Mesendoderm (in vitro differentiated cells): ENCODE results near the gene FBXO5.

Experiments used
- DNase-seq: peaks from one replicate; pipeline ENCODE4 v3.0.0; 2013
- H2AK5ac ChIP-seq: 2 replicates; pipeline ENCODE4 v1.6.1; 2013; ENCODE audit warnings: low read length, inconsistent platforms
- H2BK120ac ChIP-seq: 2 replicates; pipeline ENCODE4 v1.6.1; 2013; ENCODE audit warnings: low read depth, mild to moderate bottlenecking, low read length, moderate library complexity, mixed read lengths
- H2BK15ac ChIP-seq: replicated peaks from 2 replicates; pipeline ENCODE4 v1.6.1; 2013; ENCODE audit warnings: low read depth, mild to moderate bottlenecking, moderate library complexity
- H2BK5ac ChIP-seq: 2 replicates; pipeline ENCODE4 v1.6.1; 2013; ENCODE audit warnings: low read length, inconsistent platforms
- H3K18ac ChIP-seq: 2 replicates; pipeline ENCODE4 v1.6.1; 2013; ENCODE audit warnings: mild to moderate bottlenecking, low read length, mixed read lengths
- H3K23ac ChIP-seq: one replicate; pipeline ENCODE4 v1.6.1; 2013; ENCODE audit warnings: low read length
- H3K27ac ChIP-seq: 2 replicates; pipeline ENCODE4 v1.5.1; 2013; ENCODE audit warnings: low read depth, mild to moderate bottlenecking, inconsistent platforms, low read length, moderate library complexity
- H3K27me3 ChIP-seq: 2 replicates; pipeline ENCODE4 v1.6.1; 2013; ENCODE audit warnings: low read length, control low read depth, mild to moderate bottlenecking, inconsistent platforms; ENCODE audit not compliant: insufficient read depth, poor library complexity
- H3K36me3 ChIP-seq: 2 replicates; pipeline ENCODE4 v1.6.1; 2013; ENCODE audit warnings: low read length, inconsistent platforms; ENCODE audit not compliant: control insufficient read depth, insufficient read depth
- H3K4ac ChIP-seq: one replicate; pipeline ENCODE4 v1.6.1; 2013; ENCODE audit warnings: low read depth, mild to moderate bottlenecking, low read length, moderate library complexity
- H3K4me1 ChIP-seq: 2 replicates; pipeline ENCODE4 v1.6.1; 2013; ENCODE audit warnings: low read depth, low read length, inconsistent platforms; ENCODE audit not compliant: control insufficient read depth
- H3K4me2 ChIP-seq: 2 replicates; pipeline ENCODE4 v1.6.1; 2013; ENCODE audit warnings: low read length
- H3K4me3 ChIP-seq: 2 replicates; pipeline ENCODE4 v1.5.1; 2013; ENCODE audit warnings: mild to moderate bottlenecking, low read length
- H3K56ac ChIP-seq: one replicate; pipeline ENCODE4 v1.6.1; 2013; ENCODE audit warnings: low read length
- H3K79me1 ChIP-seq: 2 replicates; pipeline ENCODE4 v1.6.1; 2013; ENCODE audit warnings: low read length, inconsistent platforms
- H3K79me2 ChIP-seq: 2 replicates; pipeline ENCODE4 v1.6.1; 2013; ENCODE audit warnings: mild to moderate bottlenecking, low read length; ENCODE audit not compliant: control insufficient read depth, insufficient read depth
- H3K9ac ChIP-seq: 2 replicates; pipeline ENCODE4 v1.6.1; 2013; ENCODE audit warnings: low read length, inconsistent platforms
- H4K5ac ChIP-seq: one replicate; pipeline ENCODE4 v1.6.1; 2013; ENCODE audit warnings: low read length
- H4K8ac ChIP-seq: one replicate; pipeline ENCODE4 v1.6.1; 2013; ENCODE audit warnings: low read depth, mild to moderate bottlenecking, control low read depth, low read length, moderate library complexity
- WGBS: extraction: QIAGEN DNeasy Blood & Tissue Kit; methylation state at CpG from one replicate; pipeline ENCODE4 v1.1.7; 2013; ENCODE audit warnings: low lambda C conversion rate, missing lambda C conversion rate; ENCODE audit not compliant: insufficient coverage; ENCODE audit errors: extremely low coverage; 5-methylcytosine and 5-hydroxymethylcytosine counted together

FBXO5 gene

DNA sequence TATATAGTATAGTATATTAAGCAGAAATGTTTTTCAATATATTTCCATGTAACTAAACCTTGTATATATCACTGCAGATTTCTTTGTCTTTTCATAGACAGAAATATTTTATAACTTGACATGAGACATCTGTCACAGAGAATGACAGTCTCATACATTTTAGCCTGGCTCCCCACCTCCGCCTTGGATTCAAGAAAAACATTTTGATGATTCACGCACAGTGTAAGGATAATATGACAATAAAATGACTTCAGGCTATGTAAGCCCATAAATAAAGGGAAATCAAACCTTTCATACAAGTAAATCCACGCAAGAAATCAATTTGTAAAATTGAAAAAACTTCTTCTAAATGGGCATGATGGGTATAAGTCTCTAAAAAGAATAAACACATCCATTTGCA is 36.4 kb downstream of the FBXO5 start:
- Histone ChIP-seq H2BK120ac (no peak overlapping the region), H2BK5ac (no peak overlapping the region), H3K4me3 (no peak overlapping the region), H3K4me1 (no peaks in the 10 kb centered on the region), H3K4ac (no peak overlapping the region), H3K27me3 (no peaks in the 10 kb centered on the region), H3K9ac (no peak overlapping the region), H4K8ac (no peak overlapping the region), H3K4me2 (no peak overlapping the region), H3K56ac (no peak overlapping the region), H3K36me3 (no peaks in the 10 kb centered on the region), H4K5ac (no peak overlapping the region), H3K27ac (no peak overlapping the region), H3K18ac (no peak overlapping the region), H3K79me1 (no peaks in the 10 kb centered on the region), H3K79me2 (no peaks in the 10 kb centered on the region), H2AK5ac (no peak overlapping the region), H2BK15ac (no peak overlapping the region), H3K23ac (no peak overlapping the region)
- no CpG with 5 or more reads among the region's 3 CpGs for WGBS
- no peak for DNase-seq

DNA sequence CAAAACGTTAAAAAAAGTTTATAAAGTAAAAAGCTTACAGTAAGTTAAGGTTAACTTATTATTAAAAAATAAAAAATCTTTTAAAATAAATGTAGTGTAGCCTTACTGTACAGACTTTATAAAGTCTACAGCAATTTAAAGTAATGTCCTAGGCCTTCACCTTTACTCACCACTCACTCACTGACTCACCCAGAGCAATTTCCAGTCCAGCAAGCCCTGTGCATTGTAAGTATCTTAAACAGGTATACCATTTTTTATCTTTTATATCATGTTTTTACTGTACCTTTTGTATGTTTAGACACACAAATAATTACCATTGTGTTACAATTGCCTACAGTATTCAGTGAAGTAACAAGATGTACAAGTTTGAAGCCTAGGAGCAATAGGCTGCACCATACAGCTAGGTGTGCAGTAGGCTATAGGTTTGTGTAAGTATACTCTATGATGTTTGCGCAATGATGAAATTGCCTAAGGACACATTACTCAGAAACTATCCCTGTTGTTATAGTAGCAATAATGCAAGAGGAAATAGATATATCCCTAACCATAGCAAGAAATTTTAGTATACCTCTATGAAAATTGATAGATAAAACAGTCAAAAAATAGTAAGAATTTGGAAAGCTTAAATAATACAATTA is 39.5 kb downstream of the FBXO5 start:
- H4K8ac ChIP-seq = no peak overlapping the region
- H3K36me3 ChIP-seq = no peaks in the 10 kb centered on the region
- no peak overlapping the region for H2BK120ac ChIP-seq
- H3K23ac ChIP-seq = no peak overlapping the region
- no peak overlapping the region for H3K4me3 ChIP-seq
- H3K56ac ChIP-seq = no peak overlapping the region
- no peak overlapping the region for H3K4me2 ChIP-seq
- H3K18ac ChIP-seq = no peak overlapping the region
- H3K4me1 ChIP-seq = no peaks in the 10 kb centered on the region
- H2BK5ac ChIP-seq = no peak overlapping the region
- no peak overlapping the region for H2AK5ac ChIP-seq
- no peak overlapping the region for H3K4ac ChIP-seq
- H3K79me2 ChIP-seq = no peaks in the 10 kb centered on the region
- H3K9ac ChIP-seq = no peak overlapping the region
- no peaks in the 10 kb centered on the region for H3K27me3 ChIP-seq
- H4K5ac ChIP-seq = no peak overlapping the region
- WGBS = no CpG with 5 or more reads among the region's 2 CpGs
- no peak overlapping the region for H3K27ac ChIP-seq
- DNase-seq = no peak
- no peaks in the 10 kb centered on the region for H3K79me1 ChIP-seq
- H2BK15ac ChIP-seq = no peak overlapping the region

GRCh38 chr6:152942319-152942869 is 40.4 kb downstream of the FBXO5 start:
- H3K79me2 ChIP-seq = no peaks in the 10 kb centered on the region

GRCh38 chr6:152941746-152942145 is 41.1 kb downstream of the FBXO5 start:
- Histone ChIP-seq H3K23ac (no peak overlapping the region), H3K4me2 (no peak overlapping the region), H3K79me1 (no peaks in the 10 kb centered on the region), H3K18ac (no peak overlapping the region), H3K4me3 (no peak overlapping the region), H4K5ac (no peak overlapping the region), H2BK15ac (no peak overlapping the region), H2BK120ac (no peak overlapping the region), H2AK5ac (no peak overlapping the region), H2BK5ac (no peak overlapping the region), H3K4ac (no peak overlapping the region), H3K27me3 (no peaks in the 10 kb centered on the region), H4K8ac (no peak overlapping the region), H3K9ac (no peak overlapping the region), H3K4me1 (no peaks in the 10 kb centered on the region), H3K36me3 (no peaks in the 10 kb centered on the region), H3K27ac (no peak overlapping the region), H3K79me2 (no peaks in the 10 kb centered on the region), H3K56ac (no peak overlapping the region)
- no peak for DNase-seq

More at GRCh38 chr6:152942319-152942869, 40.4 kb downstream of the FBXO5 start:
- DNase-seq = no peak
- no CpG with 5 or more reads among the region's 1 CpG for WGBS
- Histone ChIP-seq H3K4me2 (no peak overlapping the region), H3K36me3 (no peaks in the 10 kb centered on the region), H3K56ac (no peak overlapping the region), H3K27ac (no peak overlapping the region), H3K4ac (no peak overlapping the region), H2BK5ac (no peak overlapping the region), H4K5ac (no peak overlapping the region), H3K18ac (no peak overlapping the region), H4K8ac (no peak overlapping the region), H2AK5ac (no peak overlapping the region), H3K27me3 (no peaks in the 10 kb centered on the region), H3K79me1 (no peaks in the 10 kb centered on the region), H3K4me3 (no peak overlapping the region), H3K4me1 (no peaks in the 10 kb centered on the region), H3K9ac (no peak overlapping the region), H2BK120ac (no peak overlapping the region), H3K23ac (no peak overlapping the region), H2BK15ac (no peak overlapping the region)

- Histone ChIP-seq H3K18ac (no peak overlapping the region), H3K9ac (no peak overlapping the region), H3K27ac (no peak overlapping the region), H3K23ac (no peak overlapping the region), H3K27me3 (no peaks in the 10 kb centered on the region), H4K8ac (no peak overlapping the region), H3K4ac (no peak overlapping the region), H2AK5ac (no peak overlapping the region), H3K4me3 (no peak overlapping the region), H3K36me3 (no peaks in the 10 kb centered on the region), H3K4me1 (no peaks in the 10 kb centered on the region), H3K79me2 (no peaks in the 10 kb centered on the region), H2BK120ac (no peak overlapping the region), H2BK15ac (no peak overlapping the region), H3K79me1 (no peaks in the 10 kb centered on the region), H2BK5ac (no peak overlapping the region), H3K56ac (no peak overlapping the region), H4K5ac (no peak overlapping the region), H3K4me2 (no peak overlapping the region)
- no peak for DNase-seq
- no CpG with 5 or more reads among the region's 3 CpGs for WGBS
These were observed 50.0 kb downstream of the FBXO5 start for GRCh38 chr6:152932865-152933264.

- H3K9ac ChIP-seq = no peak overlapping the region
- no peak overlapping the region for H4K5ac ChIP-seq
- H4K8ac ChIP-seq = no peak overlapping the region
- no peak for DNase-seq
- no peak overlapping the region for H3K56ac ChIP-seq
- no peaks in the 10 kb centered on the region for H3K79me2 ChIP-seq
- H3K23ac ChIP-seq = no peak overlapping the region
- no peak overlapping the region for H2BK5ac ChIP-seq
- H3K4me1 ChIP-seq = no peaks in the 10 kb centered on the region
- no peak overlapping the region for H3K4ac ChIP-seq
- H3K79me1 ChIP-seq = no peaks in the 10 kb centered on the region
- H3K27ac ChIP-seq = no peak overlapping the region
- H3K27me3 ChIP-seq = no peaks in the 10 kb centered on the region
- H3K4me2 ChIP-seq = no peak overlapping the region
- WGBS = no CpG with 5 or more reads among the region's 2 CpGs
- H3K4me3 ChIP-seq = no peak overlapping the region
- H2BK120ac ChIP-seq = no peak overlapping the region
- H2AK5ac ChIP-seq = no peak overlapping the region
- no peak overlapping the region for H2BK15ac ChIP-seq
- no peaks in the 10 kb centered on the region for H3K36me3 ChIP-seq
- no peak overlapping the region for H3K18ac ChIP-seq
These were observed 60.1 kb downstream of the FBXO5 start for GRCh38 chr6:152922706-152923105.
